ENCODE results near the gene IRF3.

Gene IRF3

DNA sequence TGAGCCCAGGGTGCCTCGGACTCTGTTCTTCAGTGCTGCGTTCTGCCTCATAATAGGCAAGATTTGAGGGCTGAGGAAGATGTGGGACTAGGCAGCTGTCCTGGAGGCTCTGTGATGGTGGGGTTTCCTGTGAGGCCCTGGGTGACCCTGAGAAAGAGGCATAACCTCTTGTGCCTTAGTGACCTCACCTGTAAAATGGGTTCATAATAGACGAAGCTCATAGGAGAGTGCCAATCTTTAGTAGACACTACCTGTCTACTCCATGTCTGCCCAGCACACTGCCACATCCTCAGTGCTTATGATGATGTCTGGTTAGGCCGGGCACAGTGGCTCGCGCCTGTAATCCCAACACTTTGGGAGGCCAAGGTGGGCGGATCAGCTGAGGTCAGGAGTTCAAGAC lies 49.1 kb downstream of the IRF3 start:
- Histone ChIP-seq H3K36me3 (ENCODE audit: control insufficient read depth, low read length) (peaks cover 57% of the 10 kb centered on the region), H3K27me3 (ENCODE audit: control insufficient read depth, low read length) (no peaks in the 10 kb centered on the region), H3K4me1 (ENCODE audit: control insufficient read depth, low read length) (no peaks in the 10 kb centered on the region), H3K79me2 (ENCODE audit: control insufficient read depth, low read length) (peaks cover 15% of the 10 kb centered on the region), H3F3A (ENCODE audit: control insufficient read depth, insufficient read depth) (0 out of 2 replicates have a peak, but pooled peaks cover 5% of the 10 kb centered on the region), H3K4me3 (ENCODE audit: low read length) (no peak overlapping the region), H3K4me2 (ENCODE audit: low read length) (no peak overlapping the region), H3K27ac (ENCODE audit: low read depth, low read length) (no peak overlapping the region), H3K9me3 (ENCODE audit: control insufficient read depth, insufficient read depth, low read length) (no peaks in the 10 kb centered on the region), H3K9me2 (replicated peaks; ENCODE audit: control insufficient read depth, low read length) (no peaks in the 10 kb centered on the region), H4K20me1 (ENCODE audit: control insufficient read depth, insufficient read depth, low read depth, low read length) (peaks cover 4% of the 10 kb centered on the region; the same call in 1 of the 2 replicates)
- no peak for TF ChIP-seq EZH2phosphoT487 (IDR thresholded peaks at IDR 0.05; ENCODE audit: borderline replicate concordance, low read length)
- TF ChIP-seq, protein P1, sequence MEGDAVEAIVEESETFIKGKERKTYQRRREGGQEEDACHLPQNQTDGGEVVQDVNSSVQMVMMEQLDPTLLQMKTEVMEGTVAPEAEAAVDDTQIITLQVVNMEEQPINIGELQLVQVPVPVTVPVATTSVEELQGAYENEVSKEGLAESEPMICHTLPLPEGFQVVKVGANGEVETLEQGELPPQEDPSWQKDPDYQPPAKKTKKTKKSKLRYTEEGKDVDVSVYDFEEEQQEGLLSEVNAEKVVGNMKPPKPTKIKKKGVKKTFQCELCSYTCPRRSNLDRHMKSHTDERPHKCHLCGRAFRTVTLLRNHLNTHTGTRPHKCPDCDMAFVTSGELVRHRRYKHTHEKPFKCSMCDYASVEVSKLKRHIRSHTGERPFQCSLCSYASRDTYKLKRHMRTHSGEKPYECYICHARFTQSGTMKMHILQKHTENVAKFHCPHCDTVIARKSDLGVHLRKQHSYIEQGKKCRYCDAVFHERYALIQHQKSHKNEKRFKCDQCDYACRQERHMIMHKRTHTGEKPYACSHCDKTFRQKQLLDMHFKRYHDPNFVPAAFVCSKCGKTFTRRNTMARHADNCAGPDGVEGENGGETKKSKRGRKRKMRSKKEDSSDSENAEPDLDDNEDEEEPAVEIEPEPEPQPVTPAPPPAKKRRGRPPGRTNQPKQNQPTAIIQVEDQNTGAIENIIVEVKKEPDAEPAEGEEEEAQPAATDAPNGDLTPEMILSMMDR (IDR thresholded peaks at IDR 0.05; ENCODE audit: low read depth, low read length, poor library complexity, severe bottlenecking), result no peak

DNA sequence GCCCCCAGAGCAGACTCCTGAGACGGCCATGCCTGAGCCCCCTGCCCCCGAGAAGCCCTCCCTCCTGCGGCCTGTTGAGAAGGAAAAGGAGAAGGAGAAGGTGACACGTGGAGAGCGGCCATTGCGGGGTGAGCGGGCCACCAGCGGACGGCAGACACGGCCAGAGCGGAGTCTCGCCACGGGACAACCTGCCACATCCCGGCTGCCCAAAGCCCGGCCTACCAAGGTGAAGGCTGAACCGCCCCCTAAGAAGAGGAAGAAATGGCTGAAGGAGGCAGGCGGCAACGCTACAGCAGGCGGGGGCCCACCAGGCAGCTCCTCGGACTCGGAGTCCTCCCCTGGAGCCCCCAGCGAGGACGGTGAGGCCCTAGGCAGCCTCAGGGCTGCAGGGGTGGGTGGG lies 49.8 kb downstream of the IRF3 start:
- peaks cover 4% of the 10 kb centered on the region; the same call in 1 of the 2 replicates for H4K20me1 ChIP-seq (ENCODE audit: control insufficient read depth, insufficient read depth, low read depth, low read length)

DNA sequence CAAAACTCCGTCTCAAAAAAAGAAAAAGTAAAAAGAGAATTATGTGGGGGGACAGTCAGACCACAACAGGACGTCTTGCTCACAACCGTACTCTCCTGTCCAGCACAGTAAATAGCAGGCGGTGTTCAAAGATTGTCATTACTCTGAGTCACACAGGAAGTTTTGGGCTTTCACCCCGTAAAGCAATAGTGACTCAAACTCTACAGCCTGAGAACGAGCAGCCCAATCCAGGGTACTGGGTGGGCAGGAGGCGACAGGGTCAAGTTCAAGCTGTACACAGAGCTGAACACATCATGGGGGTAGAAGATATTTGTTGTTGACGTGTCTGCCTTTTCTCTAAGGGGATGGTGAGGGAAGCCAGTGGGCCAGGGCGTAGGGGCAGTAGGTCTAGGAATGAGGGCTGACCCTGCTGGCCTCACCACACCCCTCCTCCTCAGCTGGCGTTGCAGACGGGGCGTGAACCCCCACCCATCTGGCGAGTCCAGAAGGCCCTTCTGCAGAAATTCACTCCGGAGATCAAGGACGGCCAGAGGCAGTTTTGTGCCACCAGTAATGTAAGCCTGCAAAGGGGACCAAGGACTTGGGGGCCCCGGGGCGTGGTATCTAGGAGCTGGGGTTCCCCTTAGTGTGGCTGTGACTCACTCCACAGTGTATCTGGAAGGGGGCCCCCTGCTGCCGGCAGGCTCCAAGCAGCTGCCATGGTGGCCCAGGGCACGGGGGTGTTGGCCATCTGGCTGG lies 51.4 kb downstream of the IRF3 start:
- Histone ChIP-seq H3K79me2 (ENCODE audit: control insufficient read depth, low read length) (peaks cover 31% of the 10 kb centered on the region), H3K4me2 (ENCODE audit: low read length) (no peak overlapping the region), H3F3A (ENCODE audit: control insufficient read depth, insufficient read depth) (0 out of 2 replicates have a peak, but pooled peaks cover 5% of the 10 kb centered on the region), H3K27me3 (ENCODE audit: control insufficient read depth, low read length) (no peaks in the 10 kb centered on the region), H3K9me3 (ENCODE audit: control insufficient read depth, insufficient read depth, low read length) (no peaks in the 10 kb centered on the region), H3K36me3 (ENCODE audit: control insufficient read depth, low read length) (peaks cover 57% of the 10 kb centered on the region), H3K27ac (ENCODE audit: low read depth, low read length) (no peak overlapping the region), H3K4me1 (ENCODE audit: control insufficient read depth, low read length) (no peaks in the 10 kb centered on the region), H3K9me2 (replicated peaks; ENCODE audit: control insufficient read depth, low read length) (no peaks in the 10 kb centered on the region), H3K4me3 (ENCODE audit: low read length) (no peak overlapping the region), H4K20me1 (ENCODE audit: control insufficient read depth, insufficient read depth, low read depth, low read length) (peaks cover 4% of the 10 kb centered on the region; the same call in 1 of the 2 replicates)
- TF ChIP-seq, protein P1 (IDR thresholded peaks at IDR 0.05; ENCODE audit: low read depth, low read length, poor library complexity, severe bottlenecking), result no peak

More for the DNA sequence above, 49.8 kb downstream of the IRF3 start:
- no peaks in the 10 kb centered on the region for H3K4me1 ChIP-seq (ENCODE audit: control insufficient read depth, low read length)
- H3K36me3 ChIP-seq (ENCODE audit: control insufficient read depth, low read length), result peaks cover 58% of the 10 kb centered on the region
- no peaks in the 10 kb centered on the region for H3K9me2 ChIP-seq (replicated peaks; ENCODE audit: control insufficient read depth, low read length)
- H3K4me2 ChIP-seq (ENCODE audit: low read length), result no peak overlapping the region
- H3K9me3 ChIP-seq (ENCODE audit: control insufficient read depth, insufficient read depth, low read length), result no peaks in the 10 kb centered on the region
- no peak overlapping the region for H3K4me3 ChIP-seq (ENCODE audit: low read length)
- H3K27me3 ChIP-seq (ENCODE audit: control insufficient read depth, low read length), result no peaks in the 10 kb centered on the region
- 0 out of 2 replicates have a peak, but pooled peaks cover 5% of the 10 kb centered on the region for H3F3A ChIP-seq (ENCODE audit: control insufficient read depth, insufficient read depth)
- TF ChIP-seq EZH2phosphoT487 (IDR thresholded peaks at IDR 0.05; ENCODE audit: borderline replicate concordance, low read length), result no peak
- TF ChIP-seq, protein P1 (IDR thresholded peaks at IDR 0.05; ENCODE audit: low read depth, low read length, poor library complexity, severe bottlenecking), result no peak
- no peak overlapping the region for H3K27ac ChIP-seq (ENCODE audit: low read depth, low read length)
- peaks cover 19% of the 10 kb centered on the region for H3K79me2 ChIP-seq (ENCODE audit: control insufficient read depth, low read length)

All from DOHH2 (cell line).